Measurements from ENCODE around the gene IL21R.
"Not testable (repeated sequence)": the region's sequence is repeated elsewhere in the genome, so short reads cannot be mapped to it uniquely, and the experiment has no call there.

The IL21R gene

DNA sequence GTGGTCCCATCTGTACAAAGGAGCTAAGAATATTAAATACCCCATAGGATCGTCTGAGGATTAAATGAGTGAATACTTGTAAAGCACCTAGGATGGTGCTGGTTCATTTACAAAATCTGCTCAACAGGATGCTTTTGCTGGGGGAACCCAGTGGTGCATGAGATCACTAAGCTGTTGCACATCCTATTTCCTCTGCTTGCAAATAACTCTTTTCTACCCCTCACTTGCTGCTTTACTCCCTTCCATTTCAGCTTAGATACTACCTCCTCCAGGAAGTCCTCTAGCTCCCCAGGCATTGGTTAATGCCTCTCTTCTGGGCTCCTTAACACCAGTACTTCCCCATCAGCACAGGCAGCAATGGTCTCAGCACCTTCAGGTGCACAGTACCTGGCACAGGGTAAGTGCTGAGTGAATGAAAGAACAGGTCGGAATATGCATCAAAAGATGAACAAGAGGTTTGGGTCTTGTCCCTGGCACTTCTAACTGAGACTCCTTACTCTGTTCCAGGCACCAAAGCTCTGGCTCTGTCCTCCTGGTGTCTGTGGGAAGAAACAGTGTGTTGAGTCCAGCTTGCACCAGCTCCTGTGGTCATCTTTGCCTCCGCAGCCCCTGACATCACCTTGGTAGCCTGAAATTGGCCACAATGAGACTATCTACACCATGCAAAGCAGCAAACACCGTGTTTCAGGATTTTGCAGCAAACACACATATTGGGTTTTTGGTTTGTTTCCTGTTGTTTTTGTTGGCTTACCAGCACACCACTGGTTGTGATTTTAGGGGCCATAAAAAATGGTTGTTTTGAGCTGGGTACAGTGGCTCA lies 24.1 kb upstream of the IL21R start:
- DNase-seq: no peak

GRCh38 chr16:27378871-27379481 lies 23.0 kb upstream of the IL21R start:
- no peak for DNase-seq

DNA sequence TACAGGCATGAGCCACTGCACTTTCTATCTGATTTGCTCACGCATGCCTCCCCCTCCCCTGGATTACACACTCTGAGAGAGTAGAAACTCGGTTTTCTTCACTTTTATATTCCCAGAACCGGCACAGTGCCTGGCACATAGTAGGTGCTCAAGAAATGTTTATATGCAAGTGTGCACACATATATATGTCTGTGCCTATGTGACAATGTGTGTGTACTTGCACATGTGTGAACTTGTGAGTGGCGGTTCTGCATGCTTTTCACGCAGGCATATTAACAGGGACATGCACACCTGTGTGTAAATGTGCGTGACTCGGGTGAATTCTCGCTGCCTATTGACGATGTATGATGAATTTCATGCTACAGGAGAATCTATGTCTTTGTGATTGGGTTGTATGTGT lies 22.1 kb upstream of the IL21R start:
- DNase-seq: no peak

DNA sequence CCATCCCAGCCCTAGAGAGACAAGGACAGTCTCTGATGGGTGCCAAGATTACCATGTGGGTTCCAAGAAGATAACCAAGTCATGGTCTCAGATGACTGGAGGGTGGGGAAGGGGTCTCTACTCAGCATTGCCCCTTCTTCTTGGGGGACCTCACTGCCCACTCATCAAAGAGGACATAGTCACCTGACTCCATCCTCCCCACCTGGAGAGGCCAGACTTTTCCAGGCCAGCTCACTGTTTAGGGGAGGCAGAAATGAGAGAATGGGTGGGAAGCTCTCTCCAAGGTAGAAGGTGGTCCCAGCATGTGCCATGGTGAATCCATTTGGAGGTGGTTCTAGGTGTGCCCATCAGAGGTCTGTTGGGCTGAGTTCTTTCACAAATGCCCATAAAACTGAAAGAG lies 20.7 kb upstream of the IL21R start:
- DNase-seq: no peak

- no peak for DNase-seq
Observed at GRCh38 chr16:27381974-27382855, 19.8 kb upstream of the IL21R start.

DNA sequence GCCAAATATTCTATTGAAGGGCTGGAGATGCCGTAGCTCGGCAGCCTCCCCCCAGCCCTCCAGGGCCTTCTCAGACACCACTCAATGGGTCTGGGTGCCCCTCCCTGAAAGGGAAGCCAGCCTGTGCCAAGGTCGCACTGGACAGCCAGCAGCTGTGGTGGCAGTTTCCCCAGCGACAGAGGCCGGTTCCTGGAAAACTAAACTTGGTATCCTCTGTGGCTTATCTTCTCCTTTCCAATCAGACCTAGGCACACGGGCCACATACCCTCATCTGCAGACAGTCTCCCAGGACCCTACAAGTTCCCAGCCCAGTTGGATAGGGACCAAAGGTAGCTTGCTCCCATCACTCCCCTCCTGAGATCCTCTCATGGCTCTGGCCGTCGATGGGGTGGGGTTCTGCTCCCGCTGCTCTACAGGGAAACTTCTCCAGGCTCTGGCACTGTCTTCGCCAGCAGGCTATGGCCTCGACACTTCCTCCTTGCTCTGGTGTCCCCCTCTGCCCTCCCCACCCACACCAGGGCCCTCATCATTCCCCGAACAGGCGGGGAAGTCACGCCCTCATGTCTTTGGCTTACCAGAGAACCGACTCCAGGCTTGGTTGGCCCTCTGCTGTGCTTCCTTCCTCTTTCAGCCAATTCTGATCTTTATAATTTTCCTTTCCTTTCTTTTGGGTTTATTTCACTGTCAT lies 18.3 kb upstream of the IL21R start:
- DNase-seq: no peak

DNA sequence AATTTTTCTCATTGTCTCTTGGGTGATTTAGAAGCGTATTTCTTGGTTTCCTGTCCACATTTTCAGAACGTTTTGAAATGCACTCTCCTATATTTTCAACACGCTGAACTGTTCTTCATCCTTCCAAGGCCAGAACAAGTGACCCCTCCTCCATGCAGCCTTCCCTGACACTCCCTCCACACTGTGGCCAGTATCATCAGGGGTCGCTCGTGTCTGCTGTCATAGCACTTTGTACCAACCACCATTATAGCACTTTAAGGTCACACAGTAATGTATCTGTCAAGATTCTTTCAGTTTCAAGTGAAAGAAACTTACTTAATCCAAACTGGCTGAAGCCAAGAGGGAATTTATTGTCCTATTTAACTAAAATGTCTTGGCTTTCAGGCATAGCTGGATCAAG lies 17.5 kb upstream of the IL21R start:
- no peak for DNase-seq

DNA sequence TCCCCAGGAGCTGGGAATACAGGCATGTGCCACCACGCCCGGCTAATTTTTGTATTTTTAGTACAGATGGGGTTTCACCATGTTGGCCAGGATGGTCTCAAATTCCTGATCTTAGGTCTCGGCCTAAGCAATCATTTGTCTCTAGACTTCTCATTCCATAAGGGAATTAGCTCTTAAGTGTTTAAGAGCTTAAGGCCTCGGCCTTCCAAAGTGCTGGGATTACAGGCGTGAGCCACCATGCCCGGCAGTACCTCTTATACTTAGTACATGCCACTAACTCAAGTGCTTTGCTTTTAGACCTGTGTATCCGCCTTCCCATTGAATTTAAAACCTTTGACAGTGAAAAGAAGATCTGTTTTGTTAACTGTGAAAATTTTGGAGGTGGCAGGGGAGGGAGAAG lies 16.6 kb upstream of the IL21R start:
- DNase-seq: no peak

DNA sequence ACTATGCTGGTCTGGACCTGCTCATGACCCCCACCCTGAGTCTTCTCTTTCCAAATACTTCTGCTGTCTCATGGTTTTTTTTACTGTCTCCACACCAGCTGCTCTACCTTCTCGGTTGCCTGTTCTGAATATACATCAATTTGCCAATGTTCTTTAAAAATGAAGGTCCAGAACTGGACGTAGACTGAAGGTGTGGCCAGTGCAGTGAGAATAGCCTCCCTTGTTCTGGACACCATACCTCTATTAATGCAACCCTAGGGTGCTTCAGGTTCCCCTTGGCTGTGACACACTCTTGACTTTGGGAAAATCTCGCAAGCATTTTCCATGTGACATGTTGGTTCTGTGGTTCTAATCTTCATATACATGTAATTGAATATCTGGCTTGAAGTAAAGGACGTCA lies 15.3 kb upstream of the IL21R start:
- DNase-seq: no peak

- DNase-seq: no peak
Observed at GRCh38 chr16:27387724-27388123, 14.2 kb upstream of the IL21R start.

DNA sequence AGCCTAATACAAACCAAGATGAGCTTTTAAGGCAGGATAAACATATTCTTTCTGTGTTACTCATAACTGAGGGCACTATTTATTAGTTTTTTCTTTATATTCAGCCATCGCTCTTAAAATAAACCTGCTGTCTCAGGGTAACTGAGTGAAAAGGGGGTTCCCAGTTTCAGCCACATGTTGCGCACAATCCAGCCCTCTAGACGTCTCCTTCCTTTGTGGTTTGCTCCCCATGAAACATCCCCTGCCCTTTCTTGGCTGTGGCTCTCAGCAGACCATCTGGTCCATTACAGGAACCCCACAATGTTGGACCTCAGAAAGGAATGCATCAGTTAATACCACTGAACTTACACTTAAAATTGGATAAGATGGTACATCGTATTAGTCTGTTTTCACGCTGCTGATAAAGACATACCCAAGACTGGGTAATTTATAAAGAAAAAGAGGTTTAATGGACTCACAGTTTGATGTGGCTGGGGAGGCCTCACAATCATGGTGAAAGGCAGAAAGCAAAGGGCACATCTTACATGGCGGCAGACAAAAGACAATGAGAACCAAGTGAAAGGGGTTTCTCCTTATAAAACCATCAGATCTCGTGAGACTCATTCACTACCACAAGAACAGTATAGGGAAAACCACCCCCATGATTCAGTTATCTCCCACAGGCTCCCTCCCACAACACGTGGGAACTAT lies 12.6 kb upstream of the IL21R start:
- no peak for DNase-seq

DNA sequence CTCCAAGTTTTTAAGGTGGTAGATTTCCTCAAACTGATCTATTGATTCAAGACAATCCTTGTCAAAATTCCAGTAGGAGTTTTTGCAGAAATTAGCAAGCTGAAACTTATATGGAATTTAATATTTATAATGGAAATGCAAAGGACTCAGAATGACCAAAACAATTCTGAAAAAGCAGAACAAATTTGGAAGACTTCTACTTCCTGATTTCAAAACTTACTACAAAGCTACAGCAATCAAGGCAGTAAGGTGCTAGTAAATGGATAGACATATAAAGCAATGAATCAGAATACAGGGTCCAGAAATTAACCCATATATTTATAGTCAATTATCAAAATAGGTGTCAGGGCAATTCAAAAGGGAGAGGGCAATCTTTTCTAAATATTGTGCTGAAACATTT lies 11.8 kb upstream of the IL21R start:
- DNase-seq: no peak

GRCh38 chr16:27392671-27393070 lies 9.3 kb upstream of the IL21R start:
- no peak for DNase-seq

- no peak for DNase-seq
Observed at GRCh38 chr16:27394516-27394915, 7.5 kb upstream of the IL21R start.

DNA sequence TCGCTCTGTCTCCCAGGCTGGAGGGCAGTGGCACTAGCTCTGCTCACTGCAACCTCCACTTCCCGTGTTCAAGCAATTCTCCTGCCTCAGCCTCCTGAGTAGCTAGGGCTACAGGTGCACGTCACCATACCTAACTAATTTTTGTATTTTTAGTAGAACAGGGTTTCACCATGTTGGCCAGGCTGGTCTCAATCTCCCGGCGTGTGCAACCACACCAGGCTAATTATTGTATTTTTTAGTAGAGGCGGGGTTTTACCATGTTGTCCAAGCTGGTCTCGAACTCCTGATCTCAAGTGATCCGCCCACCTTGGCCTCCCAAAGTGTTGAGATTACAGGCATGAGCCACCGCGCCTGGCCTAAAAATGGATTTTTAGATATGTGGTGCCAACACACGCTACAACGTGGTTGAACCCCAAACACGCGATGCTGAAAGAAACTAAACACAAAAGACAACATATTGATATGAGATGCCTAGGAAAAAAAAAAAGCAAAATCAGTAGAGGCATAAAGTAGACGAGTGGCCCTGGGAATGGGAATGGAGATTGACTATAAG lies 3.6 kb upstream of the IL21R start:
- not testable (repeated sequence) for DNase-seq

DNA sequence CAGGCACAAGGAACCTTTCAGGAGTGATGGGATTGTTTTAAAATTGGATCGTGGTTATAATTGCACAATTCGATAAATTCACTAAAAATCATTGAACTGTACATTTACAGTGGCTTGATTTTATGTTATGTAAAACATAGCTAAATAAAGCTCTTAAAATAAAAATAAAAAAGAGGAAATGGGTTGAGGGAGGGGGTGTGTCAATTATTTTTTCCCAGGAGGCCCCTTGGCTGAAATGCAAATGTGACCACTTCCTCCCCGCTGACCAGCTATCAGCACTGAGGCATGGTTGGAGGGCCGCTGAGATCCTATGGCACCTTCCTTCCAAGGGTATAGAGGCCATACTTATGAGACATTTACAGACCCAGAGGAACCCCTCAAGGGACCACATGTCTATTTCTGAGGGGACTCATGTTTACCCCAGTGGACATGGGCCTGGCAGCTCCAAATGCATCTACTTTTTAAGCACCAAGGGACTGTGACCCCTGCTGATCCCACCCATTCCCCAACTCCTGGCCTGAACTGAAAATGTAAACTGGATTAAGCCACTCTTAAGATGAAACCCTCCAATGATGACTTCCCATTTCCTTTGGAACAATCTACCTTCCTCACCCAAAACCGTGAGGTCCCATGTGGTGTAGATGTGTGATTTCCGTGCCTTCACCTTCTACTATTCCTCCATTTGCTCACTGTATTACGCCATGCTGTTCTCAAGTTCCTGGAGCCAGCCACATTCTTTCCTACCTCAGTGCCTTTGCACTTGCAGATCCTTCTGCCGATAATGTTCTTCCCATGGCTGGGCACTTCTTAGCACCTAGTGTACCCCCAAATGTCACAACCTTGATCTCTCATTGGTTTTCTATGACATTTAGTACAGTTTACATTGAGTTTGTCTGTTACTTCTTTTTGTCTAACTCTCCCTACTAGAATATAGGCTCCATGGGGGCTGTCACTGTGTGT lies 2.8 kb upstream of the IL21R start:
- no peak for DNase-seq

GRCh38 chr16:27399969-27400368 lies 2.0 kb upstream of the IL21R start:
- DNase-seq: no peak

- no peak for DNase-seq
Observed at GRCh38 chr16:27400751-27401620, 988 bp upstream of the IL21R start.

DNA sequence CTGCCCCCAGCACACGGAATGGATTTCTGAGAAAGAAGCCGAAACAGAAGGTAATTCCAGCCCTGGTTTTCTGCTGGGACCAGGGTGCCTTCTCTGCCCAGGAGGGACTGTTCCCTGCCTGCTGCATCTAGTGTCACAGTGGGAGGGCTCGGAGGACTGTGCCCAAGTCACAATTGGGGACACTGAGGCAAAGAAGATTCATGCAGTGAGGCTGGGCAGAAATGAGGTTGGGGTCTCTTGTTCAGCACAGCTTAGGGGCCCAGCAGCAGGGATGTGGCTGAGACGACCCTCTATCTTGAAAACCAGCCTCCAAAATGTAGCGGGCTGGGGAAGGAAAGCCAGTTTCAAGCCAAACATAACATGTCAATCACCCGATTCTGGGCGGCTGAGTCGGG lies 592 bp downstream of the IL21R start:
- no peak for DNase-seq
